ENCODE measurements around the gene LRP5. TPM values are rescaled to one million over a fixed set of nuclear protein-coding genes. Genes with fewer than 3 reads are reported as not detected.

LRP5 gene
- total RNA-seq, 2 donors from 2014 or later = 86.8 to 106 TPM

DNA sequence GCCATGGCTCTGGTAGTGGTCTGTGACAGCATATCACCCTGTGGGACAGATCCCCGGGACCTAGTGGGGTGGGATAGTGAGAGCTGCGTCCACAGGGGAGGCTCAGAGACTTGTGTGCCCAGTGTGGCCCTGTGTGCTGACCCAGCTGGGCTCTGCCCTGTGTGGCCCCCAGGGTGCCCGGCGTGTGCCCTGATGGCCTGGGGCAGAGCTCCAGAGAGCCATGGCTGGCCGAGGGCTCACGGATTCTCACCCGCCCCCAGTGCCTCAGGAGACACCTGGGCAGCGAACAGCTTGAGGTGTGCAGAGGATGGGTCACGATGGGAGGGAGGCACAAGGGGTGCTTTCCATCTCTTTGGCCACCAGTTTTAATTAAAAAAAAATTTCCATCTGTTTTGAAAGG lies 11.8 kb downstream of the LRP5 start:
- DNase-seq = no peak
- ATAC-seq = no peak
- intact Hi-C loops (cut with DNase I, micrococcal nuclease) = no loop called here

DNA sequence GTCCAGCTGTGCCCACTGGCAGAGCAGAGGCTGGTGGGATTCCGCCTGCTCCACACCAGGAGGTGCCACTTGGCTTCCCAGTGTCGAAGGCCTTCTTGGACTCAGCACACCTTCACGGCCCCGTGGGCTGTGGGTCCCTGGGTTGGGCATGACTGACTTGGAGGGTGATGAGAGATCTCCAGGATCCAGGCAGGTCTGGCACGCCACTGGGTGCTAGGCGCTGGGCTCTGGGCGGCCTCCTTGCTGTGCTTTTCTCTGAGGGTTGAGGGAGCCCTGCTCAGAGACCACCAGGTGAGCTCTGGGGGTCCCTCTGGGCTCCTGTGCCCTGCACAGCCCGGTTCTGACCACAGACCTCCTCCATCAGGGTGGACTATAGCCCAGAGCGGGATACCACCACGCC lies 12.3 kb downstream of the LRP5 start:
- intact Hi-C loops (cut with DNase I, micrococcal nuclease) = no loop called here

DNA sequence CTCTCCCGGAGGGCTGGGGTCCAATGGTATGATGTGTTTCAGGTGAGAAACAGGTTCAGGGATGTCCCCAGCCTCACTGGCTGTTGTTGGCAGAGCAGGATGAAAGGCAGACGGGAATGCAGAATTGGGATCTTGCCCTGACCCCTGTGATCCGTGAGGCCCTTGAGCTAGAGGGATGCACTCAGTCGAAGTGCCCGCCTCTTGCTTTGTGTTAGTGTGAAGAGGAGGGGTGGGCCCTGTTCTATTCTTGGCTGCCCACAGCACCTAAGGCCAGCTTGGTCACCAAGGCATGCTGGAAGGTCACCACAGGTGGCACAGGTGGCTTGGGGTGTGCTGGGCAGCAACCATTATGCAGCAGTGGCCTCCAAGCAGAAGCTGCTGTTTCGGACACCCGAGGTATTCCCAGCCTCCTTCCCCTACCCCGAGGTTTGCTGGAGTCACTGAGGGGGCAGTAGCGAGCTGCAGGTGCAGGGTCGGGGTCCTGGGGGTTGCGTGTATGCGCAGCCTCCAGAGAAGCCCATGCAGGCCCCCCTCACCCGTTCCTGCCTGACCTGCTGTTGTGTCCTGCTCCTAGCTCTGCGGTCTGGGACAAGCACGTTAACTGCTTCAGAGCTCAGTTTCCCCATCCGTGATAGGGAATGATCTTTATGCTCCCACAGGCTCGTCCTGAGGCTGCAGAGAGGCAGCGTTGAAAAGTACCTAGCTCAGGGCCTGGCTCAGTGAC lies 13.0 kb downstream of the LRP5 start:
- intact Hi-C loops (cut with DNase I, micrococcal nuclease) = no loop called here
- DNase-seq = no peak
- no peak for ATAC-seq

More for the DNA sequence above, 12.3 kb downstream of the LRP5 start:
- no peak for DNase-seq
- no peak for ATAC-seq

DNA sequence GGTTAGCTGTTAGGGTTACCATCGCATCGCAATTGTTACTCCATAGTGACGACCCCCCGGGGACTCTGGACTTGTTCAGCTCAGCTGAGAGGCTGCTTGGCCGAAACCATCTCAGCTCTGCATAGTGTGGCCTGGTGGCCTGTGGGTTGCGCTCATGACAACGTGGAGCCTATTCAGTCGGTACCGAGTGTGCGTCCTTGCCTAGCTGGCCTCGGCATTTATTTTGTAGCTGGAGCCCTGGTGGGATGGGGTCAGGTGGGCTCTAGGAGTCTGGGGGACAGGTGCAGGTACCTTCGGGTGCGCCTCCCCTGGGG lies 13.5 kb downstream of the LRP5 start:
- ATAC-seq (no peak), DNase-seq (no peak)
- intact Hi-C loops (cut with DNase I, micrococcal nuclease) = no loop called here

DNA sequence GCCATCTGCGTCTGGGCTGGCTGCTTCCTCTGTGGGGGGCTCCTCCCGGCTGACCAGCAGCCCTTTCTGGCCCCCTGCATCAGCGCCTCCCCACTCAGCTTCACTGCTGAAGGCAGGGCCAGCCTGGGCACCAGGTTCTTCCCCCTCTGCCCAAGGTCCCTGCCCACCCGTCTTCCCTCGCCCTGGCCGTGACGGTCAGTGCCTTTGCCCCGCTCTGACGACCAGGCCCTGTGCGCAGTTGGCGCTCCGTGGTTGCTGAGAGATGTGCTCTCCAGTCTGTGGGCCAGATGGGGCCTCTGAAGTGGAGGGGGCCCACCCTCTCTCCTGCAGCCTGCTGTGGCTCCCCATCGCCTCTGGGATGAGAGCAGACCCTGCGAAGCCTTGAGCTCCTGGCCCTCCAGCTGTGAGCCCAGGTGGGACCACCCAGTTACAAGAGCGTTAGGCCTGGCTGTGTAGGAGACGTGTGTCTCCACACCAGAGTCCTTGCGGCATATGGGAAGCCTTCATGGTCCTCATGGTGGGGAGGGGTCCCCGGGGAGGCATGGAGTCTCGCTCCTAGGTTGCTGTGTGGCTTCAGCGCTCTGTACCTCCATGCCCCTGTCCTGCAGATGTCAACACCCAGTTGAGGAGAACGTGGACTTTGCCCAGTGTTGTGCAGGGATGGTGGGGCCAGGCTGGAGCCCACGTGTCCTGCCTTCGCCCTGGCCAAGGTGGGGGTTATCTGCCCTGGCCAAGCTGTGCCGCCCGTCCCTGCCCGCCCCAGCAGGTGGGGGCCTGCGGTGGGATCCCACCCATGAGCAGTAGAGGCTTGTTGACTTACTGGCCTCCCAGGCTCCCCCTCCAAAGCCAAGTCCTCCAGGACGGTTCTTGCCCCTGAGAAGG lies 14.2 kb downstream of the LRP5 start:
- peak; percentile 31 for ATAC-seq
- intact Hi-C loops (cut with DNase I, micrococcal nuclease) = no loop called here
- DNase-seq = no peak

DNA sequence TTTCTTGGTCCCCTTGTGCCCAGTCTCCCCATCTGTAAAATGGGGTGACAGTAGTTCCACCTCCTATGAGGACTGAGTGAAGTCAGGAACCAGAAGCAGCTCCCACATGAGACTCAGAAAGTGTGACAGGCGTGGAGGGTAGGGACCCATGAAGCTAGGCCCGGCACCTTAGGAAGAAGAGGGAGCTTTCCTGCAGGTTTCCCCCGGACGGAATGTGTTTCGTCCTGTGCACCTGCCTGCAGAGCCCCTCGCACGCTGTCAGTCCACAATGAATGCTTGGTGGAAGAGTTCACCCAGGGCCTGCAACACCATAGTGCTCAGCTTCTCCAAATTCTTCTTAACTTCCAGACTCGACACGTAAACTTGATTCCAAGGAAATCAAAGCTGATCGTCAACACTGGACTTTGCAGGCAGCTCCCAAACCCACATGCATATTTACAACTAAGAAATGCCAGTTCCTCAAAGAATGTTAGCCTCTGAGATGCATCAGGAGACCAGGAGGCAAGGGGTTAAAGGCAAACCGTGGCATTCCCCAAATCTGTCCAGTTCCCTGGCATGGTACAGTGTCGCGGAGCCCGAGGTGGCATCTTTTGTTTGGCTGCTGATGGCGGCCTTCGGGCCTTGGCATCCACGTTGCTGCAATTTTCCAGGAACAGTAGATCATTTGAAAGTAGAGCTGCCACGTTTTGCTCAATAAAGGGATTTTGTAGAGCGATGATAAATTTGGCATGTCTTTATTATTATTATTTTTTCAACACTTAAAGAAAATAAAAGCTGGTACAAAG lies 15.4 kb downstream of the LRP5 start:
- ATAC-seq (no peak), DNase-seq (no peak)
- intact Hi-C loops (cut with DNase I, micrococcal nuclease) = no loop called here

DNA sequence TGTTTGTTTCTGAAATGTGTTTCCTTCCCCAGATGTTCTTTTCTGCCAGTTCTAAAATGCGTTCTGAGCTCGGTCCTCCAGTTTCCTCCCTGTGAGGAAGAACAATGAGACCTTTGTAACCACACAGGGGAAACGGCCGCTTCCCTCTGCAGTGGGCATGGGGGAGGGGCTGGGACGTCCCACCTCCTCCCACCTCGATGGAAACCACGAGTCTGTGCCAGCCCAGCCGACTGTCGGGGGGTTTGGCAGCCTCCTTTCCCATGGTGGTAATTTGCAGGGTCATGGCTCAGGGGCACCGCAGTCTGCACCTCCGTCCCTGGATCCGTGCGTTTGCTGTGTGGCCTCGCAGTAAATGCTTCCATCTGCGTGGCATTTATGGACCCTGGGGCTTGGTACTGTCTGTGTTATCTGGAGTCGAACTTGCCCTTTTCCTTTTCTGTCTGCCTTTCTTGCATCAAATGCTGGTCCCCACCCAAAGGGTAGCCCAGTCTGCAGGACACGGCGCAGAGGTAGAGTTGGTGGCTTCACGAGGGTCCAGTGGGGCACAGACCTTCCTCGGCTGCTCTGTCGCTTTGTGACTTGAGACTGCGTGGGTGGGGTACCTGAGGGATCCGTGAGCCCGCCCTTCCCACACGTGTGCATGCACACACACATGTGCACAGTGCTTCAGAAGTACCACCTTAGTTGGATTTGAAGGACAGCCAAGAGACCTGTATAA lies 16.1 kb downstream of the LRP5 start:
- intact Hi-C loops (cut with DNase I, micrococcal nuclease) = no loop called here
- DNase-seq (peak; percentile 70 to 73), ATAC-seq (peak; percentile 67)

DNA sequence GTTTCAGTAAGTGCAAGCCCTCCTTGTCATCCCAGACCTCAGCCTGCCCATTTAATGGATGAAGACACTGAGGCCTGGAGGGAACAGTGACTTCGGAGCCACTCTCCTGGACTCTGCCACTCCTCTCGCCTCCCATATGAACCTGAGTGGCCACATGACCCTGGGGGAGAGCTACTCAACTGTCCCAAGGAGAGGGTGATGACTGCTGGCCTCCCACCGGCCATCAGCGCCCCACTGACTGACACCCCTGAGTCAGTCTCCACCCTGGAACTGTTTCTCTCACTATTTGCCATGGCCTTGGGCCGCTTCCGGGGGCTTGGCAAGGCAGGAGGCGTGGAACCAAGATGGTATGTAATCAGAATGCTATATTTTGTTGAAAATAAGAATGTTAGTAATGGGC lies 17.1 kb downstream of the LRP5 start:
- no peak for DNase-seq
- ATAC-seq = no peak
- intact Hi-C loops (cut with DNase I, micrococcal nuclease) = no loop called here

DNA sequence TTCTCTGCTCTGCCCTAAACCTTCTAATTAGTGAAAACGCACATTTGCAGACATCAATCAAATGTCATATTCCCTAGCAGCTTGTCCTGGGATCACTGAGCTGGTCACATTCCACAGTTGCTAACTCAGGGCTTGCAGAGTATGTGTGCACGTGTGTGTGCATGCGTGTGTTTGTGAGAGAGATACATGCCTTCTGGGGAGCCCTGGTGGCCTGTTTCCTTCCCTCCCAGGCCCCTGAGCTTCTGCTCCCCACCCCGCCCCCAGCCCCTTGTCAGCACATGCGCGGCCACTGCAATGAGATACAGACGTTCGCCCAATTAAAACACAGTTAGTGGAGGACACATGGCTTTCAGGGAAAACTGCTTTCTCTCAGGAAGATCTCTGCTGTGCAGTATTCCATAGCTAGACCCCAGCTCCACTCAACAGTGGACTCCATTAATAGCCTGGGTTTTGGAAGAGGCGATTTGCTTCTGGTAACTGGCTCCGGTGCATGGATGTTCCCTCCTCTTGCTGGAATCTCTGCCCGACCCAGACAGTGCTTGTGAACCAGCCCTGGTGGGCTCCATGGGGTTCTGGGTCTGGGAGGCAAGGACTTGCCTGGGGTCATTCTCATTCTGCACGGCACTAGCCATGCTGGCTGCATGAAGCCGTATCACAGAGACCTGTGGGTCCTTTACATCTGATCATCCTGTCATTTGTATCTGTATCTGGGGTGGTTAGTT lies 17.7 kb downstream of the LRP5 start:
- no peak for ATAC-seq
- intact Hi-C loops (cut with DNase I, micrococcal nuclease) = no loop called here
- no peak for DNase-seq

DNA sequence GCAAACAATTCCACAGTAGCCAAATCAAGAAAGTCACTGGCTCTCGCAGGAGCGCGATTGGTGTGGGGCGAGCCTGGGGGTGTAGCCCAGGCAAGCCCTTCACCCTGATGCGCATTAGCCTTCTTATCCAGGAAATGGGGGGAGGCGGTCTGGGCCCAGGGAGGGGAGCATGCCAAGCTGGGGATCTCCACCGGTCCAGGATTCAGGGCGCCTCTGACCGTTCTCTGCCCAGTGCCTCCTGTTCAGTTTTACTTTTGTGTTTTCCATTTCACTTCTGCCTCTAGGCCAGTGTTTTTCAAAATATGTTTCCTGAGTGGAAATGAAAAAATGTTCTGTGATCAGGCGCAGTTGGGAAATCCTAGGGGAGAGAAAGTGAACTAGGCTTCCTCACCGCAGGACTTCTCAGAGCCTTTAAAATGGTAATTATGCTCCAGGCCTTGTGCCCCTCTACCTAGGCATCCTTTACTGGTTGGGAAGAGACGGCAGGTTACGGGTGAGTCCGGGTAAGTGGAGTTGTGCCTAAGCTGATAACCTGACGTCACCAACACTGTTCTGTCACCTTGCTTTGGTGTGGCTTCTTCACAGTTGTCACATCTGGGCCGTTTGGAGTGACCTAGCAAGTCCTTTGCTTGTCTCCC lies 18.4 kb downstream of the LRP5 start:
- ATAC-seq (no peak), DNase-seq (no peak)
- intact Hi-C loops (cut with DNase I, micrococcal nuclease) = no loop called here

DNA sequence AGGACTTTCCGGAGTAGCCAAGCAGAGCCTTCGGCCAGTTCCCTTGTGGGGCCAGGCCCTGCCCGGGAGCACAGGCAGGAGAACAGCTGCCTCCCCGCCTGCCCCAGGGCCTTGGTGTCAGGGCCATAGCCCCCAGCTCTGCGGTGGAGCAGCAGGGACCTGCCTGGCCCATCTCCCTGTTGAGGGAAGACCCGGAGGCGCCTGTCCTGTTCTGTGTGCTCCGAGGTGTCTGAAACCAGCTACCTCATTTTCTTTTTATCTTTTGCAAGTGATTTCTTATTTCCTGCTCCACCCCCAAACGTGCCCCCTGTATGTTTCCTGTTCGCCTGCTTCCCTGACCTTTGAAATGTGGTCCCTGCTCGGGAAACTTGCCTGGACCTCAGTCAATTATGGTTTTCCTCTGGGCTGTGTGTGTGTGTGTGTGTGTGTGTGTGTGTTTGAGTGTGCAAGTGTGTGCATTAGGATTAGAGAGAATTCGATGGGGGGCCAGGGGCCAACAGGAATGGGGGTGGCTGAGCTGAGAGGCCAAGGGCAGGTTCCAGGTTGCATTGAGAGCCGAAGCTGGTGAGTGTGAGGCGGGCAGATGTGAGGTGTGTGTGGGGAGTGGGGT lies 19.1 kb downstream of the LRP5 start:
- DNase-seq = peak; percentile 47 to 74
- ATAC-seq = peak; percentile 70
- intact Hi-C loops (cut with DNase I, micrococcal nuclease) = no loop called here

DNA sequence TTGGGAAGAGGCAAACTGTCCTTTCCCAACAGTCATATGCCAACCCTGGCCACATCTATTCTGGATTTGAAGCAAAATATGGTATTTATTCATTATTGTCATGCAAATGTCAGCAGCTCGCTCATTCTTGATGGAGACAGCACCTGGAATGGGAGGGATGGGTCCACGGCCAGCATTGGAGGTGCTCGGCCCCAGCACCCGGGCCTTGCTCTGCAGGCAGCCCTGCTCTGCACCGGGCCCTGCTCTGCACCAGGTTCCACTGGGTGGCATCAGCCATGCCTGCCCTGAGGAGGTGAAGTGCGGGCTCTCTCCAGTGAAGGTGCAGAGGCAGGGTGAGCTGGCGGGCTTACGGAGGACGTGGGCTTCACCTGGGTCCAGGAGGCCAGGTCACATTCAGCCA lies 19.8 kb downstream of the LRP5 start:
- DNase-seq (no peak), ATAC-seq (no peak)
- intact Hi-C loops (cut with DNase I, micrococcal nuclease) = no loop called here

DNA sequence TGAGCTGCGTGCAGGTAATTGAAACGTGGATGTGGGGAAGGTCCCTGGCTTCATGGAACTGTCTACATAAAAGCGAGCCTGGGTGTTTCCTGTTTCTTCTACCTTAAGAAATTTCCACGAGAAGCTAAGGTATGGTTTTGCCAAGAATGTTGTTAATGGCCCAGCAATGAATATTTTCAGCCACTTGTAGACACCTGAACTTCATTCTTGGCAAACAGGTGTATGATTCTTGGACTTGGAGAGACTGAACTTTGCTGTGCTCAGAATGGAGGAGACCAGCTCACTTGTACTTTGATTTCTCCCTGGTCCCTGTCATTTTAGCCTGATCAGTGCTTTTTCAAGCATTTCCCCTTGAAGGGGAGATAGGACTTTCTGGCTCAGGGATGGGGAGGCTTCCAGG lies 20.8 kb downstream of the LRP5 start:
- no peak for DNase-seq
- ATAC-seq = no peak
- intact Hi-C loops (cut with DNase I, micrococcal nuclease) = no loop called here

DNA sequence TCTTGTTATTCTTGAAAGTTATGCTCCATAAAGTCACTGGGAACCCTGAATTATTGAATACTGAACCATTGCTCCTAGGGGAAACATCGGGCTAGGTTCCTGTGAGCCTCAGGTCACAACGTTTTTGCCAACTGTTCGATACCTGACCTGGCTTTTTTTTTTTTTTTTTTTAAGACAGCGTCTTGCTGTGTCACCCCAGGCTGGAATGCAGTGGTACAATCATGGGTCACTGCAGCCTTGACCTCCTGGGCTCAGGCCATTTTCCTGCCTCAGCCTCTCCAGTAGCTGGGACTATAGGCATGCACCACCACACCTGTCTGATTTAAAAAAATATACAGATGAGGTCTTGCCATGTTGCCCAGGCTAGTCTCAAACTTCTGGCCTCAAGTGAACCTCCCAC lies 22.5 kb downstream of the LRP5 start:
- no peak for ATAC-seq

DNA sequence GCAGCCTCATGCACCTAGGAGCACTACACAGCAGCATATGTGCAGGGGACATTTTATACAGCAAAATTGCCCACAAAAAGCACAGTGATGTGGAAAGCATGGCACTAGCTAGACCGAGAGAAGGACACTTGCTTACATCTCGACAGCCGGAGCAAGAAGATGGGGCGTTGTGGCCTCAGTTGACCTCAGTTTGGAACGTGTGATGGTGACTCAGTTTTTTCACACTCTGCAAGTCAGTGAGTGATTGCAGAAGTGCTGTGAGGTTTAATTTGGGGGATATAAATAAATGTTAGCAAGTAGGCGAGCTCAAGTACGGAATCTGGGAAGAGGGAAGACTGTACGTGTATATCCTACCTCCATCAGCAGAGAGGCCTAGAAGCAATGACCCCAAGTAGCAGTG lies 23.3 kb downstream of the LRP5 start:
- ATAC-seq = no peak
- intact Hi-C loops (cut with DNase I, micrococcal nuclease) = no loop called here

More for the DNA sequence above, 22.5 kb downstream of the LRP5 start:
- intact Hi-C loops (cut with DNase I, micrococcal nuclease) = no loop called here
- no peak for DNase-seq

DNA sequence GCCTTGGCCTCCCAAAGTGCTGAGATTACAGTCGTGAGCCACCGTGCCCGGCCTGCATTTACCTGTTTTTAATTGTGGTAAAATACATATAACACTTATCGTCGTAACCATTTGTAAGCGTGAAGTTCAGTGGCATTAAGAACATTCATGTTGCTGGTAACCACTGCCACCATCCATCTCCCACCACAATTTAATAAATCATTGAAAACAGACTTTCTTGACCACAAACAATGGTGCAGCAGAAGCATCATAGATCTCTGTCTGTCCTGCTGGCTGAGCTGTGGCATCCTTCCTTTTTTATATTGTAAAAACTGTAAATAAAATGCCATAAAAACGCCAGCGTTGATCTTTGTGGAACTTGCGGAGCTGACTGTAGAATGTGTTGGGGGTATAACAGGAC lies 24.3 kb downstream of the LRP5 start:
- intact Hi-C loops (cut with DNase I, micrococcal nuclease) = no loop called here
- DNase-seq = no peak
- no peak for ATAC-seq

More for the DNA sequence above, 23.3 kb downstream of the LRP5 start:
- no peak for DNase-seq

DNA sequence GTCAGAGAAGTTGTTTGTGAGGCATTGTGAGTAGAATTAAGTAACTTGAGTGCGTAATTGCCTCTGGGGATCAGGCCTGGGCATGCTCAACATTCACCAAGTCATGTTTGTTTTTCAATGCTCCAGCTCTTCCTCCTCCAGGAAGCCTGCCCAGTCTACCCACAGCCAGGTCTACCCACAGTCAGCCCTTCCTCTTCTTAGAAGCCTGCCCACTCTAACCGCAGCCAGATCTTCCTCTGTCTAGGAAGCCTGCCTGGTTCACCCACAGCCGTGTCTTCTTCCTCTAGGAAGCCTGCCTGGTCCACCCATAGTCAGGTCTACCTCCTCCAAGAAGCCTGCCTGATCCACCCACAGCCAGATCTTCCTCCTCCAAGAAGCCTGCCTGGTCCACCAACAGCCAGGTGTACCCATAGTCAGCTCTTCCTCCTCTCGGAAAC lies 25.0 kb downstream of the LRP5 start:
- intact Hi-C loops (cut with DNase I, micrococcal nuclease) = no loop called here
- ATAC-seq (no peak), DNase-seq (no peak)

Measured in left colon (tissue), 2 donors.